GM18498 (cell line): ENCODE results near the gene OTX2.

Source experiments
- ATAC-seq: cut with Tn5 transposase; IDR thresholded peaks from one replicate; pipeline ENCODE4 v1.9.1; 2021; ENCODE audit warnings: mild to moderate bottlenecking, moderate library complexity; ENCODE audit not compliant: unreplicated experiment

Gene OTX2

DNA sequence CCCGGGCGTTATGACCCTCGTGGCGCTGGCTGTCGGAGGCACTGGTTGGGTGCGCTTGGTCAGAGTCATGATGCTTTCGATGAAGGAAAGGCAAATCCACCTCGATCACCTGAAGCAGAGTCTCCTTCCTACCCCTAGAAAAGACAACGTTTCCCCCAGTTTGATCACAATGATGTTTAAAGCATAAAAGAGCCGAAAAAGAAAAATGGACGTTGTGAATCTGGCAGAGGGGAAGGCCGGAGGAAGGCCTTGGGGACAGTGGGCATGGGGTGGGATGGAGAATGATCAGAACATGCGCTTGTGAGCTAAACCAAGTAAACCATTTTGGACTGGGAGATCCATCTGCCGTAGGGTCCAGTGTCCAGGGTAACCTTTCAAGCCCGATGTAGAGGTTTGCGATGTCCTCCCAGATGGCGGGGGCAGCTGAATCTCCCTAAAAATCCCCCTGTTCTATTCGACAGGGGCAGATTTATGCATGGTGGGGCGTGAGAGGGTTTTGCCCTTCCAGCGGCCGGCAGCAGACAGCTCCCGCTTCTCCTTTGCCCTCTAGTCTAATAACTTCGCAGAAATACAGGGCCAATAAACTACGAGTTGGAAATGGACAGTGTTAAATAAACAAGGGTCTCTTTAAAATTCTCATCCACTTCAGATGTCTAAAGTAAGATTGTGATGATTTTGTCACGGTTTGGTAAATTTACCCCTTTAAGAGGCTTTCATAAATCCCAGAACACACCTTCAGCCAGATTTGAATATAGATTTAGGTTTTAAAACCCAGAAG, 2.3 kb upstream of the OTX2 start:
- ATAC-seq, result no peak

DNA sequence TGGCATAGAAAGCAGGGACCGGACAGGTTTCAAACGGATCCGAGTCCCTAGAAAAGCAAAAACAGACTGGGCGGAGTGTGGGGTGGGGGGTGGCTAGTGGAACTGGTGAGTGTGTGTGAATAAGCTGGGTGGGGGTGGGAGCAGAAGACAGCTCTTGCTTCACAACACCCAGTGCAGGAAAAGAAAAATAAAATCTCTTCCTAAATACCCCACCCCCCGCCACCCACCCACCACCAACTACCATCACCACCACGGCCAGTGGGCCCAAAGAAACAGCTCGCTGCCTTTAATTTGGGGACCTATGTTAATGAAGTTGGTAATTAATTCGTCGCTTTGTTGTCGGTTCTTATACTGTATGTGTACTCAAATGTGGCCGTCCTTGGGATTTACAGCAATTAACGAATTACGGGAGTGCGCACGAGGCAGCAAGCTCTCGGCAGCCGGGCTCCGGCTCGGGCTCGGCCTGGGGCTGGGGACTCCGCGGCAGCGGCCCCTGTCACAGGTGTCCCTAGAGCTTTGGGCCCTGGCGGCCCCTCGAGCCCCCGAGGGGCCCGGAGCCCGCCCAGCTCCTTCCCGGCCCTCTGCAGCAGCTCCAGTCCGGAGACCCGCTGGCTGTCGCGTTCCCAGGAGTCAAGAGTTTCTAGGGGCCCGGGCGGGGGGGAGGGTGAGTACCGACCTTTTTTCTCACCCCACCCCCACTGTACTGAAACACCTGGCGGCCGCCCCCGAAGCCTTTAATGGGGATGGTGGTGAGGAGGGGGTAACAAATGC, 1.5 kb upstream of the OTX2 start:
- ATAC-seq, result no peak

DNA sequence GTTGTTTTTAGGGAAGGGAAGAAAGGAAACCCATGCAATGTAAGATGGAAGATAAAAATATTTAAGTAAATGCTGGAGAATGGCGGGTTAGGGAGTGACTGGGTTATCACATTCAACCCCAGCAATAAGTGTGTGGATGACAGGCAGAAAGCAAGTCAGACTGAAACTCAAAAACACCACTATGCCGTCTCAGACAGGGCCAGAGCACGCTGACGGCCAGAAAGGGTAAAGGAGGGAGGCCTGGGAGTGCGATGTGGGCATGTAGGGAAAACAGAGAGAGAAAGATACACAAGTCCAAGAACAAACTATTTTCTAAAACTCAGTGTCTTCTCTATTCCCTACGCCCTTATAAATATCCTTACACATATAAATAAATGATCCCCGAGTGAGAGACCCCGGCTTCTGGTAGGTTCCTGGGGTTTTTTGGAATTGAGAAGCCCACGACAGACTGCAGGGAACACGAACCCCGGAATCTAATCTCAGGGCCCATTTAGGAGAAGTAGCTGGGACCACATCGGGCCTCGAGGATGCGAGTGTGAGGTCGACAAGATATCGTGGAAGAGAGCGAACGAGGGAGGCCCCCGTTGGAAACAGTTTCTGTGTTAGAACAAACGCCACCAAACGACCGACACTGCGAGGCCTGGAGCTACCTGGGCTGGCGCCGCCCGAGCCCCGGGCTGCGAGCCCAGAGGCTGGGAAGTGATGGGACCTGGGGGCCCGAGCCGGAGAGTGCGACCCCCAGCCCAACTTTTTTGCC, 735 bp upstream of the OTX2 start:
- ATAC-seq, result no peak

DNA sequence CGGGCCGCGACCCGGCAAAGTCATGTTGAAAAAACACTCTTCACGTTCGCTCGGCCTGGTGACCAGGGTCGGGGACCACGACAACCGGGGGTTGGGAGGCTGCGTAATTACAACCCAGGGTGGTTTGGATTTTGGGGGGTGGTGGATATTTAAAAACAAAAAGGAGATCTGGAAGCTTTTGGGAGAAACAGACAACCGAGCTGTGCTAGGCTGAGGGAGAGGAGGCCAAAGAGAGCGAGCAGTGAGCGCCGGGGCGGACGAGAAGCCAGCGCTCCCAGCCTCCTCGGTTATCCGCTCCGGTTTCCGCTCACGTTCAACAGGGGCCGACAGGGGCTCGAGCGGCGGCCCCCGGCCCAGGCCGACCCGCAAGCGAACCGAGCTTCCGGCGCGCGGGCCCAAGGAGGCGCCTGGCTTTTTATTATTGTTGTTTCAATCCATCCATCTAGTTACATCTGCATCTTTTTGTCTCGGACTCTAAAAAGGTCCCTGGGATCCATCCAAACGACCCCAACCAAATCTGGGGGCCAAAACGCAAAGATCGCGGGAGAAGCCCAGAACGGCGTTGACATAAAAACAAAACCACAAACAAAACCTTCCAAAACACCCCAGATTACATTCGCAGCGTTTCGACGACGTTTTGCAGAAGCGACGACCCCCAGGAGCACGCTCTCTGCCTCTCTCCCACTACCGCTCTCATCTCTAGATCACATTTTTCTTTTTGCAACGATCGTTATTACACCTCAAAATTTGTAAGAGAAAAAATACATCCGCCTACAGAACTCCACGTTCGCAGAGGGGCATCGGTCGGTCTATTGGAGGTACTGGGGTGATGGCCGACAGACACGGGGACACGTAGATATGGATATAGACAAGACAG, 771 bp downstream of the OTX2 start:
- no peak for ATAC-seq

DNA sequence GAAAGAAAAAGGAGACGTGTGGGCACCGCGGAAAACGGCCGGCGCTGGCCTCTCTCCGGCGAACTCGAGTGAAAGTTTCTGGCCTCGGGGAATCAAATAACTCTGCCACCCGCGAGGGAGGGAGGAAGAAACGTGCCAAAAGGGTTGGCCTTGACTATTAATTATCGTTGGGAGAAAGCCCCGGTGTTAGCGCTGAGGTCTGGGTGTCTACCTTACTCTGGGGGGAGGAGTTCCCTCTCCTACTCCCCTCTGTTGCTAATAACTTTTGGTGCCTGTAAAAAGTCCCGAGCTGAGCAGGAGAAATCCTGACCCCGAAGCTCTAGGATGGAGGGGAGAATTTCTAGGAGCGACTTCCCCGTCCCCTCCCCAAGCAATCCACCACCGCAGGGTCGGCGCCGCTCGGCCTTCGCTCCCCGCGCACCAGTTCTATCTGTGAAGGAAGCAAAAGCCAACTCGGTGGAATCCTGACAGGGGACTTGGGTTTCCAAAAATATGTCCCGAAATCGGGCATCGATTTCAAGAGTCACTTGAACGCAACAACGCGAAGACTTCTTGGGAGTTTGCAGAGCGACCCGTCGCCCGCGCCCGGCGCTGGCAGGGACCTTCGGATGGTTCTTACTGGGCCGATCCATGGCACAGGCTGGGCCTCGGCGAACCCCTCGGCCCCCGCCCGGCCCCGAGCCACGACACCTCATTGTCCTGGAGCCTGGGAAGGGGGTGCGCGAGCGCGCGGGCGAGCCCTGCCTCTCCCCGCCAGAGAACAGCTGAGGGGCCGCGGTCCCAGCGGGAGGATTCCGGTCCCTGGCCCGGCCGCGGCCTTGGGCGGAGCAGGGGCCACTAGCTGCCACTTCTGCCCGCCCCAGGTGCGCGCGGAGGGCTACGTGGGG, 1.7 kb downstream of the OTX2 start:
- ATAC-seq, result no peak

DNA sequence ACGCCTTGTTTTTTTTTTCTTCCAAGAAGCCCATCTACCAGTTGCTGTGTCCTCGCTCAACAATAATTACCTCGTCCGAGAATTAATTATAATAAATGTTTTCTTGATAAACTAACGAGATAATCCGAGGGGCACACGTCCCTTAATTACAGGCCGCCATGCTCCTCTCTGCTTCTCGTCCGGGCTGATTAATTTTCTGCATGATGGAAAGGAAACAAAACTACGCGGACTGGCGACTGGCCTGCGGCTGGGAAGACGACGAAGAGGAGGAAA, 2.2 kb downstream of the OTX2 start:
- no peak for ATAC-seq

DNA sequence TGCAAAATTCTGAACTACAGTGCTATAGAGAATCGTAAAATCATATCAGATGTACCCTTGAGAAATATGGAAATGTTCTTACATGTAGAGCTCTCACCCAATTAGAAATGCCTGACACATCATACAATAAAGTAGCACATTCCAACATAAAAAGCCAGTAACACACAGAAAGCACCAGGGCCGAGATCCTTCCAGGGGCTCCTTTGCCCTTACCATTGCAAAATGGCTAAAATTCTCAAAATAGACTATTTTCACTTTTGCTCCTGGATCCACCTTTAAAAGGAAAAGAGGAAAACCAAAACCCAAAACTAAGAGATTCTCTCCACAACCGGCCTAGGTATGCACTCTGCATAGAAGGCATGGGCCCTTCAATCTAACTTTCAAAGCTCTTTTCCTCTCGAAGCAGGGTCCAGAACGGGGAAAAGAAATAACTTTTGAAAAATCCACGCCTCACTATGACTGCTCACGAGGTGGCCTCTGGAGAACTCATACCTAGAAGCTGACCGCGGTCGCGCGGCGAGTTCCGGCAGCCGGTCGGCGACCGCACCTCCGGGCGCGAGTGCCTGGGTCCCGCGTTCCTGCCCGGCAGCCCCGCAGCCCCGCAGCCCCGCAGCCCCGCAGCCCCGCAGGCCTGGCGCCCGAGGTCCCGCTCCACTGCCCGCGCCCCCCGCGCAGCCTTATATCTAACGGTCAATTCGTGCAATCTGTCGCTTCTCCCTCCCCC, 2.7 kb downstream of the OTX2 start:
- ATAC-seq, result no peak

DNA sequence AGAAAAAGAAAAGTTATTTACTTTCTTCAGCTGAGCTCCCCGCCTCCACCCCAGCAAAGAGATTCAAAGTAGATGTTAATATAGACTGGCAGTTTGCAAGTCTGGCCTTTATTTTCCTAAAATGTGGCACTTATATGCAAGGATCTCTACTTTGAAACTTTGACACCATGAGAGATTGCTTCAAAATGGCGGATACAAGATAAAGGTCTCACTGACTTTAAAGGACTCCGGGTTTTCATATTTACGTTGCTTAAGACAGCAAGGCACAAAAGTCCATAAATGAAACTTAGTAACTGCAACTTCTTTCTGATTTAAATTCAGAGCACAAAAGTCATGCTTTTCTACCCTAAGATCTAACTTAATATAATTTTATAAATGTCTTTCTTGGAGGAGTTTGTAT, 3.5 kb downstream of the OTX2 start:
- no peak for ATAC-seq

DNA sequence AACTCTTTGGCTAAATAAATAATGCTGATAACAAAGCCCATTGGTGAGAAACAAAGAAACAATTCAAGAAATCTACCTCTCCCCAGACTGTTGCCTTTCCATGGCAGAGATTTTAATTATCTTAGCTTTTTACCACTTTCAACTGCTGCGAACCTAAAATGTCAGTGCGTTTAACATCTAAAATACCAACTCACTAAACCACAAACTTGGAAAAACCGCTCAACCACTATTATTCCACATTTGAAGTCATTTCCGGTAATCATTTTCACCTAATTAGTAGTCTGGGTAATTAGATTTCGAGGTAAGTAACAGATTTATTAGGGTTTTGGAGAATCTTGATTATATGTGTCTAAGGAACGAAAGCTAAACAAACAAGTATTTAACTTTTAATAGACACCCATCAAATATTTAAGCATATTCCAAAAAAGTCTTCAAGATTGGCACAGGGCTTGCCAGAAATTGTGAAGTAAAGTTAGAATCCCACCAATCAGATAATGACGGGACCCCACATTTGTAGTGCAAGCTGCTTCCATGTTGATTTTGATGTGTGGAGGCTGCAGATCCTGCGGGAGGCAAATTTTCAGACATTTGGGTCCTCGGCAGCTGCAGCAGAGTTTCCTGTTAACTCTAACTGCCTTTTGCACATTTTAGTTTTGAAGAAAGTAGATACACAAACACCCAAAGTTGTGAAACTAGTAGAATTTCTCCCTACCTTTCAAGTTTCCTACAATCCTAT, 4.1 kb downstream of the OTX2 start:
- ATAC-seq, result no peak

DNA sequence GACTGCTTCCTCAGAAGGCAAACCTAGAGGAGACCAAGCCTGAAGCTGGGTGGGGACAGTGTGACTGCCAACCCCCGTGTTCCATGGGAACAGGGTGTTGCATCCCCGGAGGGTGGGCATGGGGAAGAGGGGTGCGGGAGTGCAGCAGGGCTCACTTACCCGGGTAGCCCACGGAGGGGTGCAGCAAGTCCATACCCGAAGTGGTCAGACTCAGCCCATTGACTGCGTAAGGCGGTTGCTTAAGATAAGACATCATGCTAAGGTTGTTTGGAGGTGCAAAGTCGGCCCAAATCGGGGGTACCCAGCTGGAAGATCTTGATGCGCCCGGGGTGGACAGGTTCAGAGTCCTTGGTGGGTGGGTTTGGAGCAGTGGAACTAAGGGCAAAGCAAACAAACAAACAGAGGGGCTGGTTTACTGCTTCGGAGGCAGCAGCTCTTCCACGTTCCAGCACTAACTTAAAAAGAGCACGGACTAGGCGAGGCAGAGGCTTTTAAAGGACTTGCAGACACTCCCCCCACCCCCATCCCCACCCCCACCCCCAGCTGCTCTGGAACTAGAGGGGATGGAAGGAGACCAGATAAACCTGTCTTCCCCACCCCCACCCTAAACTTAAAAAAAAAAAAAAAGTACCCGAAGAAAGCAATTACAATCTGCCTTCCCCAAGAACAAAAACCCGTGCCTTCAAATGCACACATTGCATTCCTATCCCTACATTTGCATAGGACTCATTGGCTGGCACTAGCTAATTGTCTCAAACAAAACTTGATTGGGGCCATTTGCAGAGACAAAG, 4.9 kb downstream of the OTX2 start:
- no peak for ATAC-seq

DNA sequence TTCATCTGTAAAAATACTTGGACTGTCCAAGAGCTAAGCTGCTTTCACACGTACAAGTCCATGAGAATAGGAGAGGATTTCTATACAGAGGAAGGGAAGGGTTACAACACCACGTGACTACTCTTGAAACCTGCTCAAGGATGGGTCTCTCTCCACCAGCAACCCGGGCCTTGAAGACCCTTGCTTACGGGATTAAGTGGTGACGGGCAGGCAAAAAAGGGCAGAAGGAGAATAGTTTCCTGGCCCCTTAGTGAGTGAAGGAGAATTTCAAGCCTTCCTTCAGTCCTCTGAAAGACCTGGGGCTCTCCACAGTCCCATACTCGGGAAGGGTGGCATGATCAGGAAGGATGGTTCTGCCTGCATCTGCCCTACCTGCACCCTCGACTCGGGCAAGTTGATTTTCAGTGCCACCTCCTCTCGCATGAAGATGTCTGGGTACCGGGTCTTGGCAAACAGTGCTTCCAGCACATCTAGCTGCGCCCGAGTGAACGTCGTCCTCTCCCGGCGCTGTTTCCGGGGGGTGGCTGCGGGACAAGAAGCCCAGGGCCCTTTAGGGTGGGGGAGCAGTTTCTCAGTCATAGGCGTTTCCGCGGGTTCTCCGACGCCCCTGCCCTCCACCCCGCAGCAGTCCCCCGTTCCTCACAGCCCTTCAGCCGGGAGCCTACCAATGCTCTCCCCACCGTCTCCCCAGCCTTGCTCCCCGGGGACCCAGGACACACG, 6.3 kb downstream of the OTX2 start:
- ATAC-seq, result no peak

DNA sequence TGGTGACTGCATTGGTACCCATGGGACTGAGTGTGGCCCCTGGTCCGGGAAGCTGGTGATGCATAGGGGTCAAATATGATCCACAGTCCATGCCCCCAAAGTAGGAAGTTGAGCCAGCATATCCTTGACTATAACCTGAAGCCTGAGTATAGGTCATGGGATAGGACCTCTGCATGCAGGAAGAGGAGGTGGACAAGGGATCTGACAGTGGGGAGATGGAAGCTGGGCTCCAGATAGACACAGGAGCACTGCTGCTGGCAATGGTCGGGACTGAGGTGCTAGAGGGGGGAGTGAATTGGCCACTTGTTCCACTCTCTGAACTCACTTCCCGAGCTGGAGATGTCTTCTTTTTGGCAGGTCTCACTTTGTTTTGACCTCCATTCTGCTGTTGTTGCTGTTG, 8.4 kb downstream of the OTX2 start:
- ATAC-seq, result no peak

DNA sequence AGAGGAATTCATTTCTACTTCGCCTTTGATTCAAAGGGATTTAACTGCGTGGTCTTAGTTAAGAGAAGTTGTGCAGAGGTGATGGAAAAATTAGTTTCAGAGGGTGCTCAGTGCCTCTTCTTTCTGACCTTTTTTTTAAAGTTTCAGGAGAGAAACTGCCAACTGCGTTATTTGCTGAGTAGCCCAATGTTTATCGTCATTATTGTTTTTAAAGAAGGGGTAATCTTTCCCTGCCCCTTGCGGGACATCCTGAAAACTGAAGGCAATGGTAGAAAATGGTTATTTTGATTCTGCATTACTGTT, 11.0 kb downstream of the OTX2 start:
- no peak for ATAC-seq

DNA sequence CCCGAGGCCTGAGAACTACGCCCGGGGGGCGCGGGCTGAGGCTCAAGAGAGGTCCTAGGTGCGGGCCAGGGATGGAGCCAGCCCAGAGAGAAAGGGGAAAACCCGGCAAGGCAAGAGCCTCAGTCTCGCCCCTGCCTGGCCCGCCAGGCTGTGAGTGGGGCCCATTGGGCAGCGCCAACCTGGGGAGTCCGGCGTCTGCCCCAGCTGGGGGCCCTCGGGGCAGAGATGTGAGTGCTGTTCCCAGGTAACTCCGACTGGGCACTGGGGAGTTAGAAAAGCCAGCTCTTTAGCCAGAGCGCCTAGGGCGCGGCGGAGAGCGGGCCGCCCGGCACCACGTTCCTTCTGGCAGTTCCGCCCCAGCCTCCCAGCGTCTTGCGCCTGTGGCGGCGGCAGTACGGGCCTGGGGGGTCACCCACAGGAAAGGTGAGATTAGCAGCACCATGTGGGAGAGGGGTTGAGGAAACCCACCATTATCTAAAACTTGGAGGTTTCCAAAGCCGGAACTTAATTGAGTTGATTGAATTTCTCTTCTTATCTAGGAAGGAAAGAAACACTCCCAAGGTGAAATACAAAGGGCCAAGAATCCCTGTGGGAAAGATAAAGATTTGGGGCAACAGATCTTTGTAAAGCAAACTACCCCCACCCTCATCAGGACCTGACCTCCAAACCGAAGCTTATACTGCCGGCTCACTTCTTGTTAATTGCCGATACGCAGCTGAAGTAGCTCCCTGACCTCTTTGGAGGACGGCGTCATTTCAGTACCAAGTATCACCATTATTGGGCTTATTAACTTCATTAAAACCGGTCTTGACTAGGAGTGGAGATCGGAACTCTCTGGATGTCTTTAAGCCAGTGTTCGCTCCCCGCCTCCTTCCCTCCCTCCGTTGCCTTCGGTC, 11.6 kb downstream of the OTX2 start:
- ATAC-seq, result no peak

DNA sequence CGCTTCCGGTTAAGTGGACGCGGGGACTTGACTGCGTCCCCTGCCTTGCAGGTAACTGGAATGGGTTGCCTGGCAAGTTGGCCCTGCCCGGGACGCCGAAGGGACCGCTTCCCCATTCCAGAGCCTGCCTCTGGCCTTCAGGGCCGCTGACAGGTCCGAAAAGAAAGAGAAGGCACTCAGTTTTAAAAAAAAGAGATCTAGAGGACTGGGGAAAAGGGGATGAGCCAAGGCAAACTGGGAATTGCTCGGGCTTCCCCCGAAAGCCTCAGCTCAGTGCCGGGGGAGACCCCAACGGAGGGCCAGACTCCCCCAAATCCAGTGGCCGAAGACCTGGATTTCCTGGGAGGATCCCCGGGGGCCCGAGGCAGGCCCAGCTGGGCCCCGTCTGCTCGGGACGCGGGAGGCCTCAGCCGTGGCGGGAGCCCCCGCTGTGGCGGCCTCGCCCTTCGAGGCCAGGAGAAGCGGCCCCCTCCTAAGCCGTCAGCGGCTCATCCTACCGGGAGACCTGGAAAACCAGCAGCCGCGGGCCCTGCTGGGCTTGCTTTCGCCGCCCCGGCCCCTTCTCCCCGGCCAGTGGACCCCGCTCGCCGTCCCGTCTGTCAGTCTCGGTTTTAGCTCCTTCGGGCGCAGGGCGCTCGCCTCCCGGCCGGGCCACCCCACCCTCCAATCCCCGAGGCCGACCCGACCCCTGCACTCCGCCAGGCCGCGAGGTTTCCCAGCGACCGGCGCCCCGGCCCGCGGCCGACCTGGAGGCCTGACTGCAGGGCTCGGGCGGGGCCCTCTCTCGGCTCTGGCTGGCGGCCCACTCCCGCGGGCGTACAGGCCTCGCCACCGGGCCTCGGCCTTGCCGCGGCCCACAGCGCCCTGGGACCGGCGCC, 12.5 kb downstream of the OTX2 start:
- no peak for ATAC-seq
